GM23338 (cell line): ENCODE measurements around the gene GIPC1. TPM values are rescaled to one million over a fixed set of nuclear protein-coding genes. Genes with fewer than 3 reads are reported as not detected.

Source experiments
- ATAC-seq: fragments of 200-7000 bp; cut with Tn5 transposase; 3 replicates; pipeline ENCODE4 v1.9.1; 2020
- DNase-seq: peaks from one replicate; pipeline ENCODE4 v3.0.0-alpha.2; 2015; ENCODE audit warnings: low spot score
- H2AFZ ChIP-seq: fragments of 200-600 bp; sonication (generic); 2 replicates; pipeline ENCODE4 v1.8.0; 2016; ENCODE audit warnings: antibody characterized with exemption, mild to moderate bottlenecking, moderate library complexity
- H3F3A ChIP-seq: fragments of 200-600 bp; sonication (generic); replicated peaks from 2 replicates; pipeline ENCODE4 v1.8.0; 2017; ENCODE audit warnings: antibody characterized with exemption, mixed run types, low read depth
- H3K27ac ChIP-seq: fragments of 200-600 bp; sonication (generic); 2 replicates; pipeline ENCODE4 v1.6.1; 2016; ENCODE audit warnings: low read depth
- H3K27me3 ChIP-seq: fragments of 200-600 bp; sonication (generic); 2 replicates; pipeline ENCODE4 v1.8.0; 2016; ENCODE audit warnings: mild to moderate bottlenecking, mixed run types, moderate library complexity; ENCODE audit not compliant: insufficient read depth
- H3K36me3 ChIP-seq: fragments of 200-600 bp; sonication (generic); 2 replicates; pipeline ENCODE4 v1.8.0; 2016; ENCODE audit warnings: mild to moderate bottlenecking; ENCODE audit not compliant: insufficient read depth
- H3K4me1 ChIP-seq: fragments of 200-600 bp; sonication (generic); 2 replicates; pipeline ENCODE4 v1.8.0; 2016; ENCODE audit warnings: mild to moderate bottlenecking, moderate library complexity; ENCODE audit not compliant: insufficient read depth
- H3K4me2 ChIP-seq: fragments of 200-600 bp; sonication (generic); 2 replicates; pipeline ENCODE4 v1.7.1; 2017; ENCODE audit warnings: mixed run types
- H3K4me3 ChIP-seq: fragments of 200-600 bp; sonication (generic); 2 replicates; pipeline ENCODE4 v1.6.1; 2016; ENCODE audit warnings: mixed run types
- H3K79me2 ChIP-seq: fragments of 200-600 bp; sonication (generic); replicated peaks from 2 replicates; pipeline ENCODE4 v1.8.0; 2017; ENCODE audit warnings: mild to moderate bottlenecking; ENCODE audit not compliant: insufficient read depth
- H3K9me2 ChIP-seq: fragments of 200-600 bp; sonication (generic); 2 replicates; pipeline ENCODE4 v1.8.0; 2017; ENCODE audit not compliant: insufficient read depth
- H4K20me1 ChIP-seq: fragments of 200-600 bp; sonication (generic); replicated peaks from 2 replicates; pipeline ENCODE4 v1.8.0; 2017; ENCODE audit warnings: mild to moderate bottlenecking; ENCODE audit not compliant: insufficient read depth
- H3K27ac Mint-ChIP-seq: 2 replicates; pipeline ENCODE4 v1.8.0; 2020; ENCODE audit warnings: inconsistent platforms, mild to moderate bottlenecking, moderate library complexity, mixed read lengths
- H3K27me3 Mint-ChIP-seq: 3 replicates; pipeline ENCODE4 v1.8.0; 2022; ENCODE audit warnings: low read depth, mild to moderate bottlenecking, moderate library complexity, mixed read lengths, inconsistent platforms; ENCODE audit not compliant: insufficient read depth, poor library complexity
- H3K36me3 Mint-ChIP-seq: 3 replicates; pipeline ENCODE4 v1.8.0; 2021; ENCODE audit warnings: low read depth, mild to moderate bottlenecking, inconsistent platforms, moderate library complexity, mixed read lengths
- H3K4me1 Mint-ChIP-seq: 3 replicates; pipeline ENCODE4 v1.8.0; 2020; ENCODE audit warnings: mild to moderate bottlenecking, inconsistent platforms, mixed read lengths
- H3K4me3 Mint-ChIP-seq: 3 replicates; pipeline ENCODE4 v1.8.0; 2021; ENCODE audit warnings: moderate library complexity, mild to moderate bottlenecking, inconsistent platforms, mixed read lengths
- H3K9me3 Mint-ChIP-seq: 3 replicates; pipeline ENCODE4 v1.8.0; 2020; ENCODE audit warnings: moderate library complexity, mild to moderate bottlenecking, inconsistent platforms, mixed read lengths
- CREB1 ChIP-seq: fragments of 250-450 bp; sonication (Bioruptor Pico); IDR thresholded peaks from 2 replicates; pipeline ENCODE4 v1.5.0; 2020; ENCODE audit warnings: low read depth, mild to moderate bottlenecking, moderate library complexity
- CTCF ChIP-seq, 2 experiments: fragments of 200-600 bp in 1 of 2; sonication (generic) in 1 of 2; conservative IDR thresholded peaks; 2 replicates each; pipeline versions ENCODE4 v1.5.1 to v1.6.1; 2016 to 2017; ENCODE audit warnings: antibody characterized with exemption in 2 of 2, low read depth in 2 of 2, mild to moderate bottlenecking in 2 of 2, moderate library complexity in 1 of 2
- ETS1 ChIP-seq: IDR thresholded peaks from 2 replicates; pipeline ENCODE4 v1.6.1; 2016; ENCODE audit warnings: antibody characterized with exemption
- EZH2 ChIP-seq: fragments of 200-600 bp; sonication (generic); IDR thresholded peaks from one replicate; pipeline ENCODE4 v1.8.0; 2017; ENCODE audit warnings: antibody characterized with exemption, mild to moderate bottlenecking, low read depth; ENCODE audit not compliant: unreplicated experiment
- EZH2phosphoT487 ChIP-seq: fragments of 200-600 bp; sonication (generic); IDR thresholded peaks from one replicate; pipeline ENCODE4 v1.8.1; 2018; ENCODE audit warnings: antibody characterized with exemption; ENCODE audit not compliant: unreplicated experiment
- JUNB ChIP-seq: IDR thresholded peaks from one replicate; pipeline ENCODE4 v1.6.1; 2016; ENCODE audit warnings: antibody characterized with exemption; ENCODE audit not compliant: unreplicated experiment
- NANOG ChIP-seq: IDR thresholded peaks from 2 replicates; pipeline ENCODE4 v1.6.1; 2016; ENCODE audit warnings: antibody characterized with exemption, borderline replicate concordance
- POLR2AphosphoS5 ChIP-seq: IDR thresholded peaks from 2 replicates; pipeline ENCODE4 v1.6.1; 2016; ENCODE audit warnings: antibody characterized with exemption, low read depth
- REST ChIP-seq: IDR thresholded peaks from one replicate; pipeline ENCODE4 v1.6.1; 2018; ENCODE audit warnings: antibody characterized with exemption; ENCODE audit not compliant: unreplicated experiment
- STAT1 ChIP-seq: IDR thresholded peaks from one replicate; pipeline ENCODE4 v1.6.1; 2016; ENCODE audit warnings: antibody characterized with exemption; ENCODE audit not compliant: unreplicated experiment
- ZNF114 ChIP-seq: fragments of 250-450 bp; sonication (Bioruptor Pico); IDR thresholded peaks from 2 replicates; pipeline ENCODE4 v1.5.0; 2020; ENCODE audit warnings: mild to moderate bottlenecking, moderate library complexity
- ZNF331 ChIP-seq: fragments of 250-450 bp; sonication (Bioruptor Pico); IDR thresholded peaks from 2 replicates; pipeline ENCODE4 v1.5.0; 2020; ENCODE audit warnings: low read depth, mild to moderate bottlenecking, moderate library complexity
- polyA plus RNA-seq: library from polyadenylated mRNA; unstranded; fragments of >200 nt; fragmentation: Nextera tagmentation; extraction: Ambion mirVana; gene quantifications from 2 replicates; pipeline ENCODE4 v1.2.1, GENCODE V29; 2016
- total RNA-seq: library from RNA; depleted of rRNA; stranded (reverse); fragments of >200 nt; shearing (Covaris generic); gene quantifications from 2 replicates; pipeline ENCODE4 v1.2.3, GENCODE V29; 2014
- TF ChIP-seq, protein P1 (sequence below): fragments of 250-450 bp; sonication (Bioruptor Pico); IDR thresholded peaks from 2 replicates; pipeline ENCODE4 v1.5.0; 2020; ENCODE audit warnings: mild to moderate bottlenecking, moderate library complexity

GIPC1 gene
- total and polyA plus RNA-seq, 2 experiments from 2014 or later, result 51.6 to 106 TPM

DNA sequence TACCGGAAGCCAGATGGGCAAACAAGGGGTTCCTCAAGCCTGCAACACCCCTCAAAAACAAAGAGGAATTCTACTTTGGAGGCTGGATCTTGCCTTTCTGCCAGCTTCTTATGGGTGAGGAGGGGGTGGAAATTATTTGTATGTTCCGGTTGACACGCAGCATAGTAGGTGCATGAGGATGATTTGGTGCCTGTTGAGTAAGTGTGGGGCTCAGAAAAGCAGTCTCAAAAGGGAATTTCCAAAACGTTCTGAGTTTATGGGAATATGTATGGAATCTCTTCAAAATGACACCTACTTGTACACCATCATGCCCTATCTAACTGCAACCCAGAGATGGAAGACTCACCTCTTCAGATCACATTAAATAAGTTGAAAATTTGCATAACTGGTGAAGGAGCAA is 30.5 kb upstream of the GIPC1 start:
- H3K27ac Mint-ChIP-seq, result no peak overlapping the region
- H3K4me1 Mint-ChIP-seq, result peaks cover 12% of the 10 kb centered on the region
- no peak for ATAC-seq
- H3K9me2 ChIP-seq, result no peaks in the 10 kb centered on the region
- H3K79me2 ChIP-seq, result peaks cover 17% of the 10 kb centered on the region
- H3K36me3 ChIP-seq, result no peaks in the 10 kb centered on the region
- H2AFZ ChIP-seq, result peak overlapping the region; percentile 80; the same call in 1 of the 2 replicates
- no peaks in the 10 kb centered on the region for H3K36me3 Mint-ChIP-seq
- no peak overlapping the region for H3K27ac ChIP-seq
- H3K4me3 ChIP-seq, result no peak overlapping the region
- DNase-seq, result no peak
- H3K27me3 Mint-ChIP-seq, result peaks cover 24% of the 10 kb centered on the region
- TF ChIP-seq, protein P1, sequence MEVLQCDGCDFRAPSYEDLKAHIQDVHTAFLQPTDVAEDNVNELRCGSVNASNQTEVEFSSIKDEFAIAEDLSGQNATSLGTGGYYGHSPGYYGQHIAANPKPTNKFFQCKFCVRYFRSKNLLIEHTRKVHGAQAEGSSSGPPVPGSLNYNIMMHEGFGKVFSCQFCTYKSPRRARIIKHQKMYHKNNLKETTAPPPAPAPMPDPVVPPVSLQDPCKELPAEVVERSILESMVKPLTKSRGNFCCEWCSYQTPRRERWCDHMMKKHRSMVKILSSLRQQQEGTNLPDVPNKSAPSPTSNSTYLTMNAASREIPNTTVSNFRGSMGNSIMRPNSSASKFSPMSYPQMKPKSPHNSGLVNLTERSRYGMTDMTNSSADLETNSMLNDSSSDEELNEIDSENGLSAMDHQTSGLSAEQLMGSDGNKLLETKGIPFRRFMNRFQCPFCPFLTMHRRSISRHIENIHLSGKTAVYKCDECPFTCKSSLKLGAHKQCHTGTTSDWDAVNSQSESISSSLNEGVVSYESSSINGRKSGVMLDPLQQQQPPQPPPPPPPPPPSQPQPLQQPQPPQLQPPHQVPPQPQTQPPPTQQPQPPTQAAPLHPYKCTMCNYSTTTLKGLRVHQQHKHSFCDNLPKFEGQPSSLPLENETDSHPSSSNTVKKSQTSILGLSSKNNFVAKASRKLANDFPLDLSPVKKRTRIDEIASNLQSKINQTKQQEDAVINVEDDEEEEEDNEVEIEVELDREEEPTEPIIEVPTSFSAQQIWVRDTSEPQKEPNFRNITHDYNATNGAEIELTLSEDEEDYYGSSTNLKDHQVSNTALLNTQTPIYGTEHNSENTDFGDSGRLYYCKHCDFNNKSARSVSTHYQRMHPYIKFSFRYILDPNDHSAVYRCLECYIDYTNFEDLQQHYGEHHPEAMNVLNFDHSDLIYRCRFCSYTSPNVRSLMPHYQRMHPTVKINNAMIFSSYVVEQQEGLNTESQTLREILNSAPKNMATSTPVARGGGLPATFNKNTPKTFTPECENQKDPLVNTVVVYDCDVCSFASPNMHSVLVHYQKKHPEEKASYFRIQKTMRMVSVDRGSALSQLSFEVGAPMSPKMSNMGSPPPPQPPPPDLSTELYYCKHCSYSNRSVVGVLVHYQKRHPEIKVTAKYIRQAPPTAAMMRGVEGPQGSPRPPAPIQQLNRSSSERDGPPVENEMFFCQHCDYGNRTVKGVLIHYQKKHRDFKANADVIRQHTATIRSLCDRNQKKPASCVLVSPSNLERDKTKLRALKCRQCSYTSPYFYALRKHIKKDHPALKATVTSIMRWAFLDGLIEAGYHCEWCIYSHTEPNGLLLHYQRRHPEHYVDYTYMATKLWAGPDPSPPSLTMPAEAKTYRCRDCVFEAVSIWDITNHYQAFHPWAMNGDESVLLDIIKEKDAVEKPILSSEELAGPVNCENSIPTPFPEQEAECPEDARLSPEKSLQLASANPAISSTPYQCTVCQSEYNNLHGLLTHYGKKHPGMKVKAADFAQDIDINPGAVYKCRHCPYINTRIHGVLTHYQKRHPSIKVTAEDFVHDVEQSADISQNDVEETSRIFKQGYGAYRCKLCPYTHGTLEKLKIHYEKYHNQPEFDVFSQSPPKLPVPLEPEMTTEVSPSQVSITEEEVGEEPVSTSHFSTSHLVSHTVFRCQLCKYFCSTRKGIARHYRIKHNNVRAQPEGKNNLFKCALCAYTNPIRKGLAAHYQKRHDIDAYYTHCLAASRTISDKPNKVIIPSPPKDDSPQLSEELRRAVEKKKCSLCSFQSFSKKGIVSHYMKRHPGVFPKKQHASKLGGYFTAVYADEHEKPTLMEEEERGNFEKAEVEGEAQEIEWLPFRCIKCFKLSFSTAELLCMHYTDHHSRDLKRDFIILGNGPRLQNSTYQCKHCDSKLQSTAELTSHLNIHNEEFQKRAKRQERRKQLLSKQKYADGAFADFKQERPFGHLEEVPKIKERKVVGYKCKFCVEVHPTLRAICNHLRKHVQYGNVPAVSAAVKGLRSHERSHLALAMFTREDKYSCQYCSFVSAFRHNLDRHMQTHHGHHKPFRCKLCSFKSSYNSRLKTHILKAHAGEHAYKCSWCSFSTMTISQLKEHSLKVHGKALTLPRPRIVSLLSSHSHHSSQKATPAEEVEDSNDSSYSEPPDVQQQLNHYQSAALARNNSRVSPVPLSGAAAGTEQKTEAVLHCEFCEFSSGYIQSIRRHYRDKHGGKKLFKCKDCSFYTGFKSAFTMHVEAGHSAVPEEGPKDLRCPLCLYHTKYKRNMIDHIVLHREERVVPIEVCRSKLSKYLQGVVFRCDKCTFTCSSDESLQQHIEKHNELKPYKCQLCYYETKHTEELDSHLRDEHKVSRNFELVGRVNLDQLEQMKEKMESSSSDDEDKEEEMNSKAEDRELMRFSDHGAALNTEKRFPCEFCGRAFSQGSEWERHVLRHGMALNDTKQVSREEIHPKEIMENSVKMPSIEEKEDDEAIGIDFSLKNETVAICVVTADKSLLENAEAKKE (CRISPR knock-in tag), result no peak
- TF ChIP-seq STAT1 (no peak), CREB1 (no peak), EZH2phosphoT487 (no peak), ETS1 (no peak), JUNB (no peak), POLR2AphosphoS5 (no peak), REST (no peak), ZNF331 (CRISPR knock-in tag) (no peak), ZNF114 (CRISPR knock-in tag) (no peak), NANOG (no peak), CTCF (conservative IDR thresholded peaks at IDR 0.05; ENCODE audit: low read depth in 2 of 2) (no peak), EZH2 (no peak)
- no peaks in the 10 kb centered on the region for H3K27me3 ChIP-seq
- no peak overlapping the region for H3K4me2 ChIP-seq
- H3K9me3 Mint-ChIP-seq, result no peaks in the 10 kb centered on the region
- 0 out of 2 replicates have a peak, but pooled peaks cover 4% of the 10 kb centered on the region for H3F3A ChIP-seq
- H3K4me1 ChIP-seq, result peaks cover 8% of the 10 kb centered on the region
- H3K4me3 Mint-ChIP-seq, result no peak overlapping the region; the same call in 2 of the 3 replicates
- peaks cover under 1% of the 10 kb centered on the region; the same call in 1 of the 2 replicates for H4K20me1 ChIP-seq
